Rectal smooth muscle tissue (tissue), 1 donor: ENCODE results near the gene PHF19.
A peak's percentile ranks its signal among the peaks of the same experiment; 100 is the strongest.

Experiments used
- H3K27ac ChIP-seq: one replicate; pipeline ENCODE4 v1.7.0; 2013; ENCODE audit warnings: low read depth, low read length, inconsistent platforms
- H3K27me3 ChIP-seq: one replicate; pipeline ENCODE4 v1.7.0; 2013; ENCODE audit warnings: low read length; ENCODE audit not compliant: control insufficient read depth, insufficient read depth
- H3K36me3 ChIP-seq: one replicate; pipeline ENCODE4 v1.7.0; 2013; ENCODE audit warnings: low read length; ENCODE audit not compliant: control insufficient read depth, insufficient read depth
- H3K4me1 ChIP-seq: one replicate; pipeline ENCODE4 v1.7.0; 2013; ENCODE audit warnings: low read length; ENCODE audit not compliant: control insufficient read depth, insufficient read depth
- H3K4me3 ChIP-seq: one replicate; pipeline ENCODE4 v1.7.0; 2013; ENCODE audit warnings: low read length
- H3K9ac ChIP-seq: one replicate; pipeline ENCODE4 v1.7.0; 2013; ENCODE audit warnings: low read length

PHF19 gene

DNA sequence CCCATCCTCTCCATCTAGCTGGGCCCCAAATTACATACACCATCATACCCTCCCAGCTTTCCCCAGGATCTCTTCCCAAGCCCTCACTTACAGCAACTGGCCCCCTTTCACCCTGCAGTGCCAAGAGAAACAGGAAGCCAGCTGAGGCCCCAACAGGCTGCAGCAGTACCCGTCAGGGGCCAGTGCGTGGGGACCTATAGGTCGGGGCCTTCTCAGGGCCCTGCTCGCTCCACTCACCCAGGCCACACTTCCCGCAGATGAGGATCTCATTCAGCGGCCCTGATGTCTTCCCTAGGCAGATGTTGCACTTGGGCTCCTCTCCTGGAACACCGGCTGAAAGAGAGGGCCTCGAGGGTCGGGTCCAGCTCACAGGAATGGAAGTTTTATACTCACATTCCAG lies 6.8 kb downstream of the PHF19 start:
- H3K4me3 ChIP-seq, result no peak overlapping the region
- no peak overlapping the region for H3K9ac ChIP-seq
- no peaks in the 10 kb centered on the region for H3K27me3 ChIP-seq
- no peak overlapping the region for H3K27ac ChIP-seq
- H3K4me1 ChIP-seq, result peaks cover 6% of the 10 kb centered on the region
- H3K36me3 ChIP-seq, result peaks cover 16% of the 10 kb centered on the region

- peak overlapping the region; percentile 78 for H3K4me3 ChIP-seq
- peaks cover 16% of the 10 kb centered on the region for H3K36me3 ChIP-seq
- H3K9ac ChIP-seq, result no peak overlapping the region
- peak overlapping the region; percentile 79 for H3K27ac ChIP-seq
- H3K27me3 ChIP-seq, result no peaks in the 10 kb centered on the region
- peaks cover 6% of the 10 kb centered on the region for H3K4me1 ChIP-seq
Observed at GRCh38 chr9:120869726-120870125, 7.3 kb downstream of the PHF19 start.

GRCh38 chr9:120869360-120869687 lies 7.7 kb downstream of the PHF19 start:
- H3K36me3 ChIP-seq, result peaks cover 16% of the 10 kb centered on the region
- H3K4me3 ChIP-seq, result peak overlapping the region; percentile 78
- H3K27ac ChIP-seq, result peak overlapping the region; percentile 79
- H3K27me3 ChIP-seq, result no peaks in the 10 kb centered on the region
- H3K9ac ChIP-seq, result peak overlapping the region; percentile 20
- peaks cover 6% of the 10 kb centered on the region for H3K4me1 ChIP-seq

DNA sequence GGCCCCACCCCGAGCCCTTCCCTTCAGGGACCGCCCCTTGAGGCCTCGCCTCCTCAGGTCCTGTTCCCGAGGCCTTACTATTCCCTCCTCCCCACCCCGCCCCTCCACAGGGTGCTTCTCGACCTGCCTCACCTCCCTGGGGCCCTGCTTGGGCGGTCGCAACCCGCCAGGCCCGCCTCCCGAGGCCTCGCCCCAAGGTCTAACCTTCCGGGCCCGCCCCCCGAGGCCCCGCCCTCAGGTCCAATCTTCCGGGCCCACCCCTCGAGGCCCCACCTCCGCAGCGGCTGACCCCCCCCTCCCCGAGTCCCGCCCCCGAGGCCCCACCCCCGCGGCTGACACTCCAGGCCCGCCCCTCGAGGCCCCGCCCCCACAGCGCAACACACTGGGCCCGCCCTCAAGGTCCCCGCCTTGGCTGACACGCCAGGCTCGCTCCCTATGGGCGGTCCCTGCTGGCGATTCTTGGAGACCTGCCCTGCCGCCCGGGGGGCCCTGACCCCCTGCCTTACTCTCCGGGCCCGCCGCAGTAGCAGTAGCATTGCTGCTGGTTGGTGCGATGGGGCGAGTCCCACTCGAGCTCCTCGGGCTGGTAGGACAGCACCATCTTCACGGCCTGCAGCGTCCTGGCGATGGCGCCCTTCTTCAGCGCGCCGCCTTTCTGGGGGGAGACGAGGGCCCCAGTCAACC lies 8.2 kb downstream of the PHF19 start:
- Histone ChIP-seq H3K9ac (peak overlapping the region; percentile 20), H3K27me3 (no peaks in the 10 kb centered on the region), H3K4me1 (peaks cover 6% of the 10 kb centered on the region), H3K27ac (peak overlapping the region; percentile 80), H3K4me3 (peak overlapping the region; percentile 78), H3K36me3 (peaks cover 18% of the 10 kb centered on the region)

DNA sequence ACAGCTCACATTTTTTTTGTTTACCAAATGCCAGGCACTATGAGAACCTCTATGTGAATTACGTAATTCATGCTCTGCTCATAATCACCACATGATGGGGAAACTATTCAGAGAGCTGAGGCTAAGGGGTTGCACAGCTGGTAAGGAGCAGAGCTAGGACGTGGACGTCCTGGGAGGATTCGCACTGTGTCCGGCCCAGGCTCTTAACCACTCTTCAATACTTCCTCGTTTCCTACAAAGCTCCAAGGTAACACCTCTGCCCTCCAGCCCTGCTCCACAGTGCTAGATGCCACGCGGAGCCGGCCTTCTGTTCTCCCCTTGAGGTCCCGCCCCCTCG lies 8.7 kb downstream of the PHF19 start:
- no peaks in the 10 kb centered on the region for H3K27me3 ChIP-seq
- H3K36me3 ChIP-seq, result peaks cover 16% of the 10 kb centered on the region
- H3K4me1 ChIP-seq, result peaks cover 6% of the 10 kb centered on the region
- H3K9ac ChIP-seq, result no peak overlapping the region
- peak overlapping the region; percentile 80 for H3K27ac ChIP-seq
- peak overlapping the region; percentile 49 for H3K4me3 ChIP-seq

DNA sequence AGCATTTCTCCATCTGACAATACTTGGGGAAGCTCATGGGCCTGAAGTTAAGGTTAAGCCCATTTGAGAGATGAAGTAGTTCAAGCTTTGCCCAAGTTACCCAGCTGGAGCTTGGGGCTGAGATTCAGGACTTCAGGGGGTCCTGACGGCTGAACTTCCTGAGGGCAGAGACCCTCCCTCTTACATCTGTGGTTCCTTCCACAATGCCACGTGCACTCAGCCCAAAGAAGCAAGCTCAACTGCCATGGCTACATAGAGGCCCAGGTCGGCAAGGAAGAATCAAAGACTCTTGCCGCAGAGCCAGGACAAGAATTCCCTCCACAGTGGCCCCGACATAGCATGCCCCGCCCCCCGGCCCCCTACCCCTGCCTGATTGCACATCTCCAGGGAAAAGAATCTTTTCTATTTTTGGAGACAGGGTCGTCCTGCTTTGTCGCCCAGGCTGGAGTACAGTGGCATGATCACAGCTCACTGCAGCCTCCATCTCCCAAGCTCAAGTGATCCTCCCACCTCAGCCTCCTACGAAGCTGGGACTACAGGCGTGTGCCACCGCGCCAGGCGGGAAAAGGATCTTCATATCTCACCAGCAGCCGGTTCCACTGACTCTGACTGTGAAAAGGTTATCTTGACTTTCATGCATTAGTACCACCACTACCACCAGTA lies 9.2 kb downstream of the PHF19 start:
- no peak overlapping the region for H3K9ac ChIP-seq
- peaks cover 12% of the 10 kb centered on the region for H3K36me3 ChIP-seq
- peak overlapping the region; percentile 49 for H3K4me3 ChIP-seq
- H3K27me3 ChIP-seq, result no peaks in the 10 kb centered on the region
- H3K27ac ChIP-seq, result peak overlapping the region; percentile 80
- peaks cover 6% of the 10 kb centered on the region for H3K4me1 ChIP-seq

- H3K4me1 ChIP-seq, result peaks cover 6% of the 10 kb centered on the region
- H3K4me3 ChIP-seq, result no peak overlapping the region
- H3K9ac ChIP-seq, result no peak overlapping the region
- no peaks in the 10 kb centered on the region for H3K27me3 ChIP-seq
- H3K36me3 ChIP-seq, result peaks cover 16% of the 10 kb centered on the region
- no peak overlapping the region for H3K27ac ChIP-seq
Observed at GRCh38 chr9:120866651-120867050, 10.3 kb downstream of the PHF19 start.

GRCh38 chr9:120865809-120866208 lies 11.2 kb downstream of the PHF19 start:
- Histone ChIP-seq H3K9ac (no peak overlapping the region), H3K4me1 (peaks cover 6% of the 10 kb centered on the region), H3K27me3 (no peaks in the 10 kb centered on the region), H3K36me3 (peaks cover 22% of the 10 kb centered on the region), H3K27ac (no peak overlapping the region), H3K4me3 (no peak overlapping the region)

DNA sequence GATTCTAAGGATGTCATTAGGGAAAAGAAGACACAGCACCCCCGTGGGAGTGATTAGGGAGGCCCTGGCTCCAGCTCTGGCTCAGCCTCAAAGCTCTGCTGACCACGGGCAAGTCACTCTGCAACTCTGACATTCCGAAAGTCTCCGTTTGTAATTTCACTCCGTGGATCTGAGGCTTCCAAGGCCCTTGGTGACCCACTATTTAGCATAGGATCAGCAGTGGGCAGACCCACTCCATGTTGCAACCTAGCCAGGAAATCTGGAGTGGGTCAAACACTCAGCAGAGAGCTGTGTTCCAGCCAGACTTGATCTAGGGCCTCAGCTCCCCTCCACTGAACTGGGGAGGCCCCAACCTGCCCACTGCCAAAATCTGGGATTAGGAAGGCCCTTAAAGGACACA lies 11.8 kb downstream of the PHF19 start:
- no peak overlapping the region for H3K4me3 ChIP-seq
- H3K9ac ChIP-seq, result no peak overlapping the region
- peaks cover 6% of the 10 kb centered on the region for H3K4me1 ChIP-seq
- H3K27me3 ChIP-seq, result no peaks in the 10 kb centered on the region
- no peak overlapping the region for H3K27ac ChIP-seq
- peaks cover 27% of the 10 kb centered on the region for H3K36me3 ChIP-seq

GRCh38 chr9:120864719-120865118 lies 12.3 kb downstream of the PHF19 start:
- Histone ChIP-seq H3K27me3 (no peaks in the 10 kb centered on the region), H3K4me1 (peaks cover 6% of the 10 kb centered on the region), H3K4me3 (no peak overlapping the region), H3K9ac (no peak overlapping the region), H3K27ac (no peak overlapping the region), H3K36me3 (peaks cover 31% of the 10 kb centered on the region)

- no peak overlapping the region for H3K27ac ChIP-seq
- H3K27me3 ChIP-seq, result no peaks in the 10 kb centered on the region
- no peak overlapping the region for H3K9ac ChIP-seq
- H3K4me1 ChIP-seq, result peaks cover 4% of the 10 kb centered on the region
- H3K36me3 ChIP-seq, result peaks cover 34% of the 10 kb centered on the region
- no peak overlapping the region for H3K4me3 ChIP-seq
Observed at GRCh38 chr9:120863833-120864232, 13.2 kb downstream of the PHF19 start.

DNA sequence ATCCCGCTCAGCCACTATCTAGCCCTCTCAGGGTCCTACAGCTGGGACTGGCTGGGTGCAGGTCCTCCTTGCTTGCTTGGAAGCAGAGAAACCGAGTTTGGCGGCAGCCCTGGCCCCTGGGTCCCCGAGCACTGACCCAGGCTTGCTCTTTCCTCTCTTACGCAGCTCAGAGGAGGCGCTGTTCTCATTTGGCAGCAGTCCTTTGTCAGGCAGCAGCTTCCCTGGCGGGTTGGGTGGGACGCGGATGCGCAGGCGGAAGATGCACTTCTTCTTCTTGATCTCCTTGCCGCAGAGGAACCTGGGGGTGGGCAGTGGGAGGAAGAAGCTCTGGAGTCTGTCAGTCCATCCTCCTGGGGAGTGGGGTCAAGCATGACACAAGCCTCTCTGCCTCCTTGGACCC lies 14.5 kb downstream of the PHF19 start:
- Histone ChIP-seq H3K27ac (no peak overlapping the region), H3K36me3 (peaks cover 39% of the 10 kb centered on the region), H3K27me3 (no peaks in the 10 kb centered on the region), H3K9ac (no peak overlapping the region), H3K4me1 (no peaks in the 10 kb centered on the region), H3K4me3 (no peak overlapping the region)

- no peaks in the 10 kb centered on the region for H3K4me1 ChIP-seq
- H3K4me3 ChIP-seq, result no peak overlapping the region
- peaks cover 40% of the 10 kb centered on the region for H3K36me3 ChIP-seq
- no peak overlapping the region for H3K9ac ChIP-seq
- H3K27me3 ChIP-seq, result no peaks in the 10 kb centered on the region
- H3K27ac ChIP-seq, result no peak overlapping the region
Observed at GRCh38 chr9:120861935-120862334, 15.1 kb downstream of the PHF19 start.
